Measurements from ENCODE around the gene TBX21.

- no peak for TF ChIP-seq CTCF (conservative IDR thresholded peaks at IDR 0.05; ENCODE audit: low read depth in 2 of 2)
- no peak for TF ChIP-seq ETS1 (IDR thresholded peaks at IDR 0.05)
- TF ChIP-seq, protein P1, sequence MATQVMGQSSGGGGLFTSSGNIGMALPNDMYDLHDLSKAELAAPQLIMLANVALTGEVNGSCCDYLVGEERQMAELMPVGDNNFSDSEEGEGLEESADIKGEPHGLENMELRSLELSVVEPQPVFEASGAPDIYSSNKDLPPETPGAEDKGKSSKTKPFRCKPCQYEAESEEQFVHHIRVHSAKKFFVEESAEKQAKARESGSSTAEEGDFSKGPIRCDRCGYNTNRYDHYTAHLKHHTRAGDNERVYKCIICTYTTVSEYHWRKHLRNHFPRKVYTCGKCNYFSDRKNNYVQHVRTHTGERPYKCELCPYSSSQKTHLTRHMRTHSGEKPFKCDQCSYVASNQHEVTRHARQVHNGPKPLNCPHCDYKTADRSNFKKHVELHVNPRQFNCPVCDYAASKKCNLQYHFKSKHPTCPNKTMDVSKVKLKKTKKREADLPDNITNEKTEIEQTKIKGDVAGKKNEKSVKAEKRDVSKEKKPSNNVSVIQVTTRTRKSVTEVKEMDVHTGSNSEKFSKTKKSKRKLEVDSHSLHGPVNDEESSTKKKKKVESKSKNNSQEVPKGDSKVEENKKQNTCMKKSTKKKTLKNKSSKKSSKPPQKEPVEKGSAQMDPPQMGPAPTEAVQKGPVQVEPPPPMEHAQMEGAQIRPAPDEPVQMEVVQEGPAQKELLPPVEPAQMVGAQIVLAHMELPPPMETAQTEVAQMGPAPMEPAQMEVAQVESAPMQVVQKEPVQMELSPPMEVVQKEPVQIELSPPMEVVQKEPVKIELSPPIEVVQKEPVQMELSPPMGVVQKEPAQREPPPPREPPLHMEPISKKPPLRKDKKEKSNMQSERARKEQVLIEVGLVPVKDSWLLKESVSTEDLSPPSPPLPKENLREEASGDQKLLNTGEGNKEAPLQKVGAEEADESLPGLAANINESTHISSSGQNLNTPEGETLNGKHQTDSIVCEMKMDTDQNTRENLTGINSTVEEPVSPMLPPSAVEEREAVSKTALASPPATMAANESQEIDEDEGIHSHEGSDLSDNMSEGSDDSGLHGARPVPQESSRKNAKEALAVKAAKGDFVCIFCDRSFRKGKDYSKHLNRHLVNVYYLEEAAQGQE (IDR thresholded peaks at IDR 0.05; ENCODE audit: unreplicated experiment), result no peak
- TF ChIP-seq POLR2AphosphoS5 (IDR thresholded peaks at IDR 0.05; ENCODE audit: low read depth), result no peak
- TF ChIP-seq EZH2 (IDR thresholded peaks at IDR 0.05; ENCODE audit: low read depth, unreplicated experiment), result no peak
- no peak for TF ChIP-seq CREB1 (CRISPR knock-in tag; IDR thresholded peaks at IDR 0.05; ENCODE audit: low read depth)
- no peak for TF ChIP-seq EZH2phosphoT487 (IDR thresholded peaks at IDR 0.05; ENCODE audit: unreplicated experiment)
- no peak for TF ChIP-seq NANOG (IDR thresholded peaks at IDR 0.05; ENCODE audit: borderline replicate concordance)
- TF ChIP-seq JUNB (IDR thresholded peaks at IDR 0.05; ENCODE audit: unreplicated experiment), result no peak
- TF ChIP-seq STAT1 (IDR thresholded peaks at IDR 0.05; ENCODE audit: unreplicated experiment), result no peak
- TF ChIP-seq ZNF114 (CRISPR knock-in tag; IDR thresholded peaks at IDR 0.05), result no peak
- TF ChIP-seq, protein P2, sequence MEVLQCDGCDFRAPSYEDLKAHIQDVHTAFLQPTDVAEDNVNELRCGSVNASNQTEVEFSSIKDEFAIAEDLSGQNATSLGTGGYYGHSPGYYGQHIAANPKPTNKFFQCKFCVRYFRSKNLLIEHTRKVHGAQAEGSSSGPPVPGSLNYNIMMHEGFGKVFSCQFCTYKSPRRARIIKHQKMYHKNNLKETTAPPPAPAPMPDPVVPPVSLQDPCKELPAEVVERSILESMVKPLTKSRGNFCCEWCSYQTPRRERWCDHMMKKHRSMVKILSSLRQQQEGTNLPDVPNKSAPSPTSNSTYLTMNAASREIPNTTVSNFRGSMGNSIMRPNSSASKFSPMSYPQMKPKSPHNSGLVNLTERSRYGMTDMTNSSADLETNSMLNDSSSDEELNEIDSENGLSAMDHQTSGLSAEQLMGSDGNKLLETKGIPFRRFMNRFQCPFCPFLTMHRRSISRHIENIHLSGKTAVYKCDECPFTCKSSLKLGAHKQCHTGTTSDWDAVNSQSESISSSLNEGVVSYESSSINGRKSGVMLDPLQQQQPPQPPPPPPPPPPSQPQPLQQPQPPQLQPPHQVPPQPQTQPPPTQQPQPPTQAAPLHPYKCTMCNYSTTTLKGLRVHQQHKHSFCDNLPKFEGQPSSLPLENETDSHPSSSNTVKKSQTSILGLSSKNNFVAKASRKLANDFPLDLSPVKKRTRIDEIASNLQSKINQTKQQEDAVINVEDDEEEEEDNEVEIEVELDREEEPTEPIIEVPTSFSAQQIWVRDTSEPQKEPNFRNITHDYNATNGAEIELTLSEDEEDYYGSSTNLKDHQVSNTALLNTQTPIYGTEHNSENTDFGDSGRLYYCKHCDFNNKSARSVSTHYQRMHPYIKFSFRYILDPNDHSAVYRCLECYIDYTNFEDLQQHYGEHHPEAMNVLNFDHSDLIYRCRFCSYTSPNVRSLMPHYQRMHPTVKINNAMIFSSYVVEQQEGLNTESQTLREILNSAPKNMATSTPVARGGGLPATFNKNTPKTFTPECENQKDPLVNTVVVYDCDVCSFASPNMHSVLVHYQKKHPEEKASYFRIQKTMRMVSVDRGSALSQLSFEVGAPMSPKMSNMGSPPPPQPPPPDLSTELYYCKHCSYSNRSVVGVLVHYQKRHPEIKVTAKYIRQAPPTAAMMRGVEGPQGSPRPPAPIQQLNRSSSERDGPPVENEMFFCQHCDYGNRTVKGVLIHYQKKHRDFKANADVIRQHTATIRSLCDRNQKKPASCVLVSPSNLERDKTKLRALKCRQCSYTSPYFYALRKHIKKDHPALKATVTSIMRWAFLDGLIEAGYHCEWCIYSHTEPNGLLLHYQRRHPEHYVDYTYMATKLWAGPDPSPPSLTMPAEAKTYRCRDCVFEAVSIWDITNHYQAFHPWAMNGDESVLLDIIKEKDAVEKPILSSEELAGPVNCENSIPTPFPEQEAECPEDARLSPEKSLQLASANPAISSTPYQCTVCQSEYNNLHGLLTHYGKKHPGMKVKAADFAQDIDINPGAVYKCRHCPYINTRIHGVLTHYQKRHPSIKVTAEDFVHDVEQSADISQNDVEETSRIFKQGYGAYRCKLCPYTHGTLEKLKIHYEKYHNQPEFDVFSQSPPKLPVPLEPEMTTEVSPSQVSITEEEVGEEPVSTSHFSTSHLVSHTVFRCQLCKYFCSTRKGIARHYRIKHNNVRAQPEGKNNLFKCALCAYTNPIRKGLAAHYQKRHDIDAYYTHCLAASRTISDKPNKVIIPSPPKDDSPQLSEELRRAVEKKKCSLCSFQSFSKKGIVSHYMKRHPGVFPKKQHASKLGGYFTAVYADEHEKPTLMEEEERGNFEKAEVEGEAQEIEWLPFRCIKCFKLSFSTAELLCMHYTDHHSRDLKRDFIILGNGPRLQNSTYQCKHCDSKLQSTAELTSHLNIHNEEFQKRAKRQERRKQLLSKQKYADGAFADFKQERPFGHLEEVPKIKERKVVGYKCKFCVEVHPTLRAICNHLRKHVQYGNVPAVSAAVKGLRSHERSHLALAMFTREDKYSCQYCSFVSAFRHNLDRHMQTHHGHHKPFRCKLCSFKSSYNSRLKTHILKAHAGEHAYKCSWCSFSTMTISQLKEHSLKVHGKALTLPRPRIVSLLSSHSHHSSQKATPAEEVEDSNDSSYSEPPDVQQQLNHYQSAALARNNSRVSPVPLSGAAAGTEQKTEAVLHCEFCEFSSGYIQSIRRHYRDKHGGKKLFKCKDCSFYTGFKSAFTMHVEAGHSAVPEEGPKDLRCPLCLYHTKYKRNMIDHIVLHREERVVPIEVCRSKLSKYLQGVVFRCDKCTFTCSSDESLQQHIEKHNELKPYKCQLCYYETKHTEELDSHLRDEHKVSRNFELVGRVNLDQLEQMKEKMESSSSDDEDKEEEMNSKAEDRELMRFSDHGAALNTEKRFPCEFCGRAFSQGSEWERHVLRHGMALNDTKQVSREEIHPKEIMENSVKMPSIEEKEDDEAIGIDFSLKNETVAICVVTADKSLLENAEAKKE (CRISPR knock-in tag; IDR thresholded peaks at IDR 0.05), result no peak
- TF ChIP-seq ZNF331 (CRISPR knock-in tag; IDR thresholded peaks at IDR 0.05; ENCODE audit: low read depth), result no peak
Measured at GRCh38 chr17:47791025-47791424, 58.0 kb downstream of the TBX21 start.
